NCI-H2107 treated with DMSO at 0.1 percent for 48 hours (cell line): ENCODE data around the gene SMC3.

ENCODE experiments used
- DNase-seq: peaks from one replicate; lab custom pipeline; 2025; ENCODE audit not compliant: unreplicated experiment; lab: John Stamatoyannopoulos, UW

The SMC3 gene

GRCh38 chr10:110544958-110545537 lies 22.4 kb upstream of the SMC3 start:
- DNase-seq = no peak

GRCh38 chr10:110546077-110546476 lies 21.4 kb upstream of the SMC3 start:
- no peak for DNase-seq

GRCh38 chr10:110546499-110547110 lies 20.9 kb upstream of the SMC3 start:
- DNase-seq = no peak

- DNase-seq = no peak
Measured at GRCh38 chr10:110547139-110547761, 20.2 kb upstream of the SMC3 start.

- no peak for DNase-seq
Measured at GRCh38 chr10:110548002-110548401, 19.5 kb upstream of the SMC3 start.

- DNase-seq = no peak
Measured at GRCh38 chr10:110549211-110549610, 18.3 kb upstream of the SMC3 start.

- DNase-seq = no peak
Measured at GRCh38 chr10:110553905-110554304, 13.6 kb upstream of the SMC3 start.

- no peak for DNase-seq
Measured at GRCh38 chr10:110556296-110556695, 11.2 kb upstream of the SMC3 start.

- no peak for DNase-seq
Measured at GRCh38 chr10:110556969-110557601, 10.4 kb upstream of the SMC3 start.

- DNase-seq = no peak
Measured at GRCh38 chr10:110558041-110558440, 9.5 kb upstream of the SMC3 start.

GRCh38 chr10:110560012-110560411 lies 7.5 kb upstream of the SMC3 start:
- no peak for DNase-seq

GRCh38 chr10:110561292-110561691 lies 6.2 kb upstream of the SMC3 start:
- no peak for DNase-seq

- DNase-seq = no peak
Measured at GRCh38 chr10:110562348-110562747, 5.1 kb upstream of the SMC3 start.

GRCh38 chr10:110563132-110563531 lies 4.4 kb upstream of the SMC3 start:
- no peak for DNase-seq

- no peak for DNase-seq
Measured at GRCh38 chr10:110566472-110567200, 859 bp upstream of the SMC3 start.

GRCh38 chr10:110568055-110568735 lies 700 bp downstream of the SMC3 start:
- DNase-seq = no peak

GRCh38 chr10:110569122-110569521 lies 1.6 kb downstream of the SMC3 start:
- no peak for DNase-seq

GRCh38 chr10:110569736-110570135 lies 2.2 kb downstream of the SMC3 start:
- DNase-seq = no peak

GRCh38 chr10:110571093-110571743 lies 3.7 kb downstream of the SMC3 start:
- DNase-seq = no peak

GRCh38 chr10:110572862-110573261 lies 5.4 kb downstream of the SMC3 start:
- no peak for DNase-seq
